ENCODE results near the gene TAF4.
A peak's percentile ranks its signal among the peaks of the same experiment; 100 is the strongest.
"Not testable (repeated sequence)": the region's sequence is repeated elsewhere in the genome, so short reads cannot be mapped to it uniquely, and the experiment has no call there.

The TAF4 gene

GRCh38 chr20:62071669-62072430 is 6.2 kb upstream of the TAF4 start:
- not testable (repeated sequence) for DNase-seq

GRCh38 chr20:62069741-62070216 is 4.1 kb upstream of the TAF4 start:
- no peak for DNase-seq

GRCh38 chr20:62068997-62069396 is 3.3 kb upstream of the TAF4 start:
- no peak for DNase-seq

GRCh38 chr20:62067547-62068260 is 2.0 kb upstream of the TAF4 start:
- DNase-seq = no peak

GRCh38 chr20:62066983-62067433 is 1.3 kb upstream of the TAF4 start:
- peak; percentile 31 for DNase-seq

GRCh38 chr20:62066339-62066982 is 780 bp upstream of the TAF4 start:
- peak; percentile 29 for DNase-seq

- DNase-seq = no peak
Measured at GRCh38 chr20:62064770-62065673, 659 bp downstream of the TAF4 start.

GRCh38 chr20:62063981-62064769 is 1.5 kb downstream of the TAF4 start:
- no peak for DNase-seq

GRCh38 chr20:62063315-62063980 is 2.2 kb downstream of the TAF4 start:
- DNase-seq = no peak

GRCh38 chr20:62062661-62063314 is 2.9 kb downstream of the TAF4 start:
- DNase-seq = no peak

- DNase-seq = no peak
Measured at GRCh38 chr20:62061851-62062423, 3.7 kb downstream of the TAF4 start.

- no peak for DNase-seq
Measured at GRCh38 chr20:62060631-62061541, 4.8 kb downstream of the TAF4 start.

GRCh38 chr20:62059920-62060630 is 5.6 kb downstream of the TAF4 start:
- no peak for DNase-seq

GRCh38 chr20:62059401-62059800 is 6.3 kb downstream of the TAF4 start:
- DNase-seq = no peak

- no peak for DNase-seq
Measured at GRCh38 chr20:62058941-62059340, 6.7 kb downstream of the TAF4 start.

GRCh38 chr20:62056975-62057374 is 8.7 kb downstream of the TAF4 start:
- DNase-seq = no peak

GRCh38 chr20:62056377-62056776 is 9.3 kb downstream of the TAF4 start:
- DNase-seq = no peak

- not testable (repeated sequence) for DNase-seq
Measured at GRCh38 chr20:62055862-62056115, 9.9 kb downstream of the TAF4 start.

Measured in CD4-positive, alpha-beta T cell treated with Interleukin-4 for 4 hours (primary cell).